RWPE1 (cell line): ENCODE measurements around the gene SUGCT.

Source experiments
- CTCF ChIA-PET: fragments of 350-600 bp; sonication (Branson Sonifier 250); formaldehyde crosslinking; extraction: SDS; loops from one replicate; lab custom pipeline; 2021; lab: Yijun Ruan, JAX
- POLR2A ChIA-PET: fragments of 400-600 bp; formaldehyde crosslinking; extraction: SDS; loops from one replicate; lab custom pipeline; 2020; ENCODE audit warnings: antibody characterized with exemption; ENCODE audit not compliant: low non-redundant PET; lab: Yijun Ruan, JAX
- DNase-seq: peaks from one replicate; pipeline ENCODE4 v3.0.0; 2012; ENCODE audit warnings: low spot score
- H3K27ac ChIP-seq: fragments of 450-650 bp; 2 replicates; pipeline ENCODE4 v1.5.1; 2017
- TF ChIP-seq, protein P1 (sequence below): fragments of 450-650 bp; conservative IDR thresholded peaks from 2 replicates; pipeline ENCODE4 v1.5.1; 2017; ENCODE audit warnings: low read depth, mild to moderate bottlenecking

The SUGCT gene

DNA sequence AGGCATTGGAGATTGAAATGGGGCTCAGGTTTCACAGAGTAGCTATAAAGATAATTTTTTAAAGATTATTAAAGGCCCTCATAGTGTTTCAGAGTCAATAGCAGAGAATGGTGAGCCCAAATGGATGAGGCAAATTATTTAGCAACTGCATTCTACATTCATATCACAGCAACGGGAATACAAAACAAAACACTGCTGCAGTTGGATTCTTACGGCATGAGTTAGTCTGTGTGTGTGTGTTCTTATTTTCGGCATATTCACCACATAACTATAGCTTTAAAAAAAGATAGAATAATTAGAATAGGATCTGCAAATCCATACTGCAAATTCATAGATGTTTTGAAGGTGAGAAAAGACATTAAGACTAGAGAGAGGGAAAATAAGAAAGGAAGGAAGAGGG lies 66.0 kb downstream of the SUGCT start:
- TF ChIP-seq, protein P1, sequence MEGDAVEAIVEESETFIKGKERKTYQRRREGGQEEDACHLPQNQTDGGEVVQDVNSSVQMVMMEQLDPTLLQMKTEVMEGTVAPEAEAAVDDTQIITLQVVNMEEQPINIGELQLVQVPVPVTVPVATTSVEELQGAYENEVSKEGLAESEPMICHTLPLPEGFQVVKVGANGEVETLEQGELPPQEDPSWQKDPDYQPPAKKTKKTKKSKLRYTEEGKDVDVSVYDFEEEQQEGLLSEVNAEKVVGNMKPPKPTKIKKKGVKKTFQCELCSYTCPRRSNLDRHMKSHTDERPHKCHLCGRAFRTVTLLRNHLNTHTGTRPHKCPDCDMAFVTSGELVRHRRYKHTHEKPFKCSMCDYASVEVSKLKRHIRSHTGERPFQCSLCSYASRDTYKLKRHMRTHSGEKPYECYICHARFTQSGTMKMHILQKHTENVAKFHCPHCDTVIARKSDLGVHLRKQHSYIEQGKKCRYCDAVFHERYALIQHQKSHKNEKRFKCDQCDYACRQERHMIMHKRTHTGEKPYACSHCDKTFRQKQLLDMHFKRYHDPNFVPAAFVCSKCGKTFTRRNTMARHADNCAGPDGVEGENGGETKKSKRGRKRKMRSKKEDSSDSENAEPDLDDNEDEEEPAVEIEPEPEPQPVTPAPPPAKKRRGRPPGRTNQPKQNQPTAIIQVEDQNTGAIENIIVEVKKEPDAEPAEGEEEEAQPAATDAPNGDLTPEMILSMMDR: no peak
- CTCF ChIA-PET: interaction anchor here (0.7 kb wide), 1 partner anchor 914 kb away, joined by 3 read pairs; no protein-coding TSS in a partner anchor
- no peak for DNase-seq
- no peak overlapping the region for H3K27ac ChIP-seq
- POLR2A ChIA-PET: no interaction called here

DNA sequence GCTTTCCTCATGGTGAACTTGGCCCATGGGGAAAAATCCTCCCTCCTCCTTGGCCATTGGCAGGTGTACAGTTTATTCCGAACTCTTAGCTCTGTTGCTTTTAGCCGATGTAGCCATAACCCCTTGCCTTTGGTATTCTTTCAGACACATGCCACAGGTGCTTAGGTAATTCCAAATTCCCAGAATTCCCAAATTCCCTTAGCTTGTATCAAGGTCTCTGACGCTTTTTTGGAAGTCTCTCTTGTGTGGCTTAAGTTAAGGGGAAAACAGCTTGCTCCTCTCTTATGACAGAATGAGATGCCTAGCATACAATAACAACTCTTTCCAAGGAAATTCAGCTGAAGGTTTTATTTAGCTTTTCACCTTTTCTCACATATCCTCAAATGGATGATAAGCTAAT lies 68.0 kb downstream of the SUGCT start:
- CTCF ChIA-PET: interaction anchor here (0.7 to 1.1 kb wide), 2 partner anchors 12 to 50 kb away, joined by 3 read pairs; no protein-coding TSS in a partner anchor
- POLR2A ChIA-PET: no interaction called here
- TF ChIP-seq, protein P1: no peak

DNA sequence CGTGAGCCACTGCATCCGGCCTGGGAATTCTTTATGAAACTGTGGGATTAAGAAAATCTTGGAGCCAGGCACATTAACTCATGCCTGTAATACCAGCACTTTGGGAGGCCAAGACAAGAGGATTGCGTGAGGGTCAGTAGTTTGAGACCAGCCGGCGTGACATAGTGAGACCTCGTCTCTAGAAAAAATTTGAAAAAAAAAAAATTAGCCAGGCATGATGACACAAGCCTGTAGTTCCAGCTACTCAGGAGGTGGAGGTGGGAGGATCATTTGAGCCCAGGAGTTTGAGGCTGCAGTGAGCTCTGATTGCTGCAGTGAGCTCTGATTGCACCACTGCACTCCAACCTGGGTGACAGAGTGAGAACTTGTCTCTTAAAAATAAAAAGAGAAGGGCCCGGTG lies 69.8 kb downstream of the SUGCT start:
- POLR2A ChIA-PET: interaction anchor here (0.7 kb wide), 1 partner anchor 1501 kb away, joined by 3 read pairs; no protein-coding TSS in a partner anchor
- CTCF ChIA-PET: no interaction called here
- no peak overlapping the region for H3K27ac ChIP-seq
- DNase-seq: no peak
- TF ChIP-seq, protein P1: no peak

More for the DNA sequence above, 68.0 kb downstream of the SUGCT start:
- H3K27ac ChIP-seq: no peak overlapping the region
- DNase-seq: no peak

DNA sequence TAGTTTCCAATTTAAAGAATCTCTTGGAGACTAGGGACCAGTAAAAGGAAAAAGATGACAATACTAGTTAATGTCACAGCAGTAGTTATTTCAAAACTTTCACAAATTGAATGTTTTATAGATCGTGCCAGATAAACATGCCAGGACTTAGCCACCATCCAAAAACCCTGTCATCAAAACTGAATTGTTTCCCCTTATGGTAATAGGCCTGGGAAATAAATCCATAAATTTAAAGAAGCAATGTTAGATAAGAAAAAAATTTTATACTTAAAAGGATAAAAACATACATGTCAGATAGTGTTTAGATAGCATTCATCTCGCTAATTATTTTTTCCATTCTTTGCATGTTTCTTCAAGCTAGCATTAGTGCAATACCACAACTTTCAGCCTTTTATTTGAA lies 71.2 kb downstream of the SUGCT start:
- H3K27ac ChIP-seq: no peak overlapping the region
- ChIA-PET CTCF (no interaction called here), POLR2A (interaction anchor here (0.5 kb wide), 1 partner anchor 10 kb away, joined by 3 read pairs; no protein-coding TSS in a partner anchor)
- TF ChIP-seq, protein P1: no peak
- no peak for DNase-seq

DNA sequence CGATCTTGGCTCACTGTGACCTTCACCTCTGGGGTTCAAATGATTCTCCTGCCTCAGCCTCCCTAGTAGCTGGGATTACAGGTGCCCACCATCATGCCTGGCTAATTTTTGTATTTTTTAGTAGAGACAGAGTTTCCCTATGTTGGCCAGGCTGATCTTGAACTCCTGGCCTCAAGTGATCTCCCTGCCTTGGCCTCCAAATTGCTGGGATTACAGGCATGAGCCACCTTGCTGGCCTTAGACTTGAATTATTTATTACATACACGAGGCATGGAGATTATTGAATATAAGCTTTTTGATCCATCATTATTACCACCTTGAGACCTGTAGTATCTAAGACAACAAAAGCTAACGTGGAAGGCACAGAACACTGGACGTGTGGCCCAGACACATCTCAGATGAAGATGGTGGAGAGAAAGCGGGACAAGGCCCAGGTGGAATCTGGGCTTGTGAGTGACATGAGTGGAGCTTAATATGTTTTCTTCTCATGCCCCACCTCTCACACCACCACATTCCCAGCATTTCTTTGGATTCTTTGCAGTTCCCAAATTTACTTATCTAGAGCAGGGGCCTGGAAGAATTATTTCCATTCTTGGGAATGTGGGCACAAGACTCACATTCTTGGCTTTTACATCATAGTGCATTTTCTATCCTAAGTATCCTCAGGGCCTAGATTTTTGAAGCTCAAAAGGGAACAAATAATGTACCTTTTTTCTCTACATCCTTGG lies 76.6 kb downstream of the SUGCT start:
- TF ChIP-seq, protein P1: no peak
- POLR2A ChIA-PET: no interaction called here
- DNase-seq: no peak

DNA sequence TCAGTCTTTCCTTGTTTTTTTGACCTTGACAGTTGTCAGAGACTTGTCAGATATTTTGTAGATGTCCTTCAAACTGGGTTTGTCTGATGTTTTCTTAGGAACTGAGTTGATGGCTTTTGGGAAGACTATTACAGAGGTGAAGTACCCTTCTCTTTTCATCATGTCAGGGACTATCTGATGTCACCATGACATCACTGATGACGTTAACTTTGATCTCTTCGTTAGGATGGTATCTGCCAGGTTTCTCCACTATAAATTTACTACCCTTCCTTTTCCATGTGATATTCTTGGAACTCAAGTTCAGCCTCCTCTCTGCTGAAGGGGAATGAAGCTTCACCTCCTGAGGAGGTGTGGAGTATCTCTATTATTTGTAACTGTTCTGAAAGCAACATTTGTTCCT lies 78.5 kb downstream of the SUGCT start:
- ChIA-PET POLR2A (no interaction called here), CTCF (no interaction called here)
- no peak for DNase-seq
- no peak overlapping the region for H3K27ac ChIP-seq
- TF ChIP-seq, protein P1: no peak

More for the DNA sequence above, 76.6 kb downstream of the SUGCT start:
- CTCF ChIA-PET: interaction anchor here (0.7 kb wide), 1 partner anchor 13 kb away, joined by 5 read pairs; no protein-coding TSS in a partner anchor
- no peak overlapping the region for H3K27ac ChIP-seq
